Cardiac septum (tissue), 1 donor: Measurements from ENCODE around the gene ADH7. TPM values are rescaled to one million over a fixed set of nuclear protein-coding genes. Genes with fewer than 3 reads are reported as not detected.
"Not testable (repeated sequence)": the region's sequence is repeated elsewhere in the genome, so short reads cannot be mapped to it uniquely, and the experiment has no call there.

Experiments used
- DNase-seq: peaks from one replicate; pipeline ENCODE4 v3.0.0-alpha.2; 2020; ENCODE audit warnings: low spot score
- intact Hi-C: fragments of 100-400 bp; cut with DNase I; formaldehyde crosslinking; loops from one replicate; pipeline ENCODE4 v1.14.0; 2022
- total RNA-seq: library from RNA; stranded (reverse); fragmentation: NEBNext Ultra II Directional; extraction: Animal tissue kit (Norgen Biotek cat#: 25700); gene quantifications from one replicate; pipeline ENCODE4 v1.2.1, GENCODE V29; 2021
- donor health status: DM: no; HTN: no; CAD: no.

The ADH7 gene
- total RNA-seq, 1 donor from 2014 or later: not detected

DNA sequence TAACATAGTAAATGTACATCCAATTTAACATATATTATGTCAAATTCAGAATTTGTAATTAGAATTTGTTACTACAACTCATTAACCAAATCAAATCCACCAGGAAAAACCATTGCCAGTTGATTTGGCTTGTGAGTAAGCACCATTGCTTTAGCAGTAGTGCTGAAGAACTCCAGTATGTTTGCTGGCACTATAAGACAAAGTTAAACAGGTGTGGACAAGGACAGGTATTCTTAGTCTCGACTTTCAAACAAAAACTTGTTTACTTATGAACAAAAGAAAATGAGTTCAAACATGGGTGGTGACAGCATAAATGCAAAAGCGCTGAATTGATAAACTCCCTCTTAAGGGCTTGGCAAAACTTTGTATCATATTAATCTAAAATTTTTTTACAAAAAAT lies 1.3 kb upstream of the ADH7 start:
- intact Hi-C loops: no loop called here
- no peak for DNase-seq

DNA sequence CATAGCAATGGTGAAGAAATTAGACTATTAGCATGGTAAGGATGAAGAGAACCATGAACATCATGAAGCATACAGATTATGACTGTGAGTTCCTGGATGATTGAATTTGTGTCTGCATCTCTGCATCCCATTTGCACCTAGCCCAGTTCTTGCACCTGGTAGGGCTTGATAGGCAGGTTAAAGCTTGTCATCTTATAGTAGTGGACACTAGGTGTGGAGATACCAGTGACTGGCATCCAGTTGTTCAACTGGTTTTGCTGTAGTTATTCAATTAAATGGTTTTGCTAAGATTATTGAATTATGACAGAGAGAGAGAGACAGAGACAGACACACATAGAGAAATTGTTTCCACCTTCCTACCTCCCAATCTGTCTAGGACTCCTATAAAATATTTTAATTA lies 5.0 kb downstream of the ADH7 start:
- no peak for DNase-seq
- intact Hi-C loops: no loop called here

DNA sequence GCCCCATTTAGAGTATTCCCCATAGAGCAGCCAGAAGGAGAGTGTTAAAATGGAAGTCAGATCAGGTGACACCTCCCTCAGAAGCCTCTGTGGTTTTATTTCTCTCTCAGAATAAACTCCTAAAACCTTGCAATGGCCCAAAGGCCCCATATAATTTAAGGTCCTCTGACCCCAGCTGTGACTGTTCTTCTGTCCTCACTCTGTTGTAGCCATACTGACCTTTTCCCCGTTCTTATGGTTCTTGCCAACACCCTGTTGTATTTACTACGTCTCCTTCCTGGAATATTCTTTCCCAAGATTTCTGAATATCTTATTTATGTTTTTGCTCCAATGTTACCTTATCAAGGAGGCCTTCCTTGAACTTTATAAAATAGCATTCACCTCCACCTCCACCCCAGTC lies 18.0 kb downstream of the ADH7 start:
- DNase-seq: no peak
- intact Hi-C loops: no loop called here

DNA sequence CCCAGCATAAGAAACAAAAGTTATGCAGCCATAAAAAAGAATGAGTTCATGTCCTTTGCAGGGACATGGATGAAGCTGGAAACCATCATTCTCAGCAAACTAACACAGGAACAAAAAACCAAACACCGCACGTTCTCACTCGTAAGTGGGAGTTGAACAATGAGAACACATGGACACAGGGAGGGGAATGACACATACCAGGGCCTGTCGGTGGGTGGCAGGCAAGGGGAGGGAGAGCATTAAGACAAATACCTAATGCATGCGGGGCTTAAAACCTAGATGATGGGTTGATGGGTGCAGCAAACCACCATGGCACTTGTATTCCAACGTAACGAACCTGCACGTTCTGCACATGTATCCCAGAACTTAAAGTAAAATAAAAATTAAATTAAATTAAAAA lies 19.4 kb downstream of the ADH7 start:
- intact Hi-C loops, DNase-seq: not testable (repeated sequence)

DNA sequence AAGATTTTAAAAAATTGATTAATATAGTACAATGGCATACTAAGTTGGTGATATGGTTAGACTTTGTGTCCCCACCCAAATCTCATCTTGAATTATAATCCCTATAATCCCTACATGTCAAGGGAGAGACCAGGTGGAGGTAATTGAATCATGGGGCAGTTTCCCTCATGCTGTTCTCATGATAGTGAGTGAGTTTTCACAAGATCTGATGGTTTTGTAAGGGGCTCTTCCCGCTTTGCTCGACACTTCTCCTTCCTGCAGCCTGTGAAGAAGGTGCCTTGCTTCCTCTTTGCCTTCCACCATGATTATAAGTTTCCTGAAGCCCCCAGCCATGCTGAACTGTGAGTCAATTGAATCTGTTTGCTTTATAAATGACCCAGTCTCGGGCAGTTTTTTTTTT lies 20.2 kb downstream of the ADH7 start:
- intact Hi-C loops: not testable (repeated sequence)

DNA sequence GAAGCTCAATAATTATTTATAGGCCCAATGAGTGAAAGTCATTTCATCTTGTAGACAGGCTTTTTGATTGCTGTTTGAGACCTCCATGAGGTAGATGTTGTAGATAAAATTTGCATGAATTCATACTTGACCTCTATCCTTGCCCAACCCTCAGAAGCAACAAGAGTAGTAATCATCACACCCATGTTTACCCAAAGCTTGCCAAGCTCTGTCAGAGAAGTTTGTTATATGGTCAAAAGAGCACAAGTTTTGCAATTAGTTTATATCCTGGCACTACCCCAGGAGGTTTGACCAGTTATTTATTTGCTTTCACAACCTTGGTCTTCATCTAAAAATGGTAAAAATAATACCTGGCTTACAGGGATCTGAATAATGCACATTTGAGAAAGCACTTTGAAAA lies 20.7 kb downstream of the ADH7 start:
- intact Hi-C loops: no loop called here
- no peak for DNase-seq

More for the DNA sequence above, 20.2 kb downstream of the ADH7 start:
- not testable (repeated sequence) for DNase-seq

DNA sequence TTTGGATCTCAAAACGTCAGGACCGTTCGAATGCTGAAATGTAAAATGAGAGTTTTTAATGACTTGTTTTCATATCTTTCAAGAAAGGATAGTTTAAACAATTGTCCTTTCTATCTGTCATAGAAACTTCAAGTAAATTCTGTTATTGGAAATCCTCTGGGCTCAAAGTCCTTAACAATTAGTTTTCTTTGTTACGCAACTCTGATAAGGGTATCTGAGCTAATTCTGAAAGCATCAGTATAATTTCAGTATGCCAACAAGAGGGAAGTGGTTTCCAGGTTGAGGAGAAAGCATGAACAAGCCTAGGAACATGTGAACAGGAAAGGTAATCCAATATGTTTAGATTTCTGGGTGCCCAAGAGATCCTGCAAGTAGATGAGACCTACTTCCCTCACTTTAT lies 22.0 kb downstream of the ADH7 start:
- intact Hi-C loops: no loop called here
- no peak for DNase-seq

DNA sequence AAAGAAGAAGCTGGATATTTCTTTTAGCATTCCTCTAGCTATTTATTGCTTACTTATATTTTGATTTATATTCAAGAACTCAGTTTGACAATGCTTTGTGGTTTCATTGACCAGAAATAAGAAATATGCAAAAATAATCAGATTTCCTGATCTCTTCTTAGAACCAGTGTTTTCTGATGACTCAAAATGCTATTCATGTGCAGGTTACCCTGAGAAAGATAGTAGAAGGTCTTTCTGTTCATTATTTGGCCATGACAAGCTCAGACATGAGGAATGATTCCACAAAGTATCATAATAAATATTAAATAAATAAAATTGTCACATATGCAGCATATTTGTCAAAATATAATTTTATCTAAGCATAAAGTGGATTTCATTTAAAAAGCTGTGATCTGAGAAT lies 24.1 kb downstream of the ADH7 start:
- intact Hi-C loops: no loop called here
- no peak for DNase-seq

DNA sequence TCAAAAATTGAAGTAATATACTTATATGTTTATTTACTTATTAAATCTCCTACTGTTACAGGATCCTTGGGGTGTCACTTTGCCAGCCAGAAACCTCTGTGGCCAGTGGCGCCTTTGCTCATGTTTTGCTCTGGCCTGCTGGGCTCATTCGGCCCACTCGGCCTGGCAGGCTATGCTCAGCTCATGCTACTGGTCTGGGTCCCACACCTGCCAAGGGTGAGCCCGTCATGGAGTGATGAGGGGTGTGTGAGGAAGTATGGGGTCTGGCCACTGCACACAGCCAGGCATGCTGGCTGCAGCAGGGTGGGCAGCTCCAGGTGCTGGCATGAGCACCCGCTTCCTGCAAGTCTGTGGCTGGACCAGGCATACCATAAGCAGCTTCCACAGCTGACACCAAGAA lies 25.1 kb downstream of the ADH7 start:
- intact Hi-C loops: no loop called here
- DNase-seq: no peak

DNA sequence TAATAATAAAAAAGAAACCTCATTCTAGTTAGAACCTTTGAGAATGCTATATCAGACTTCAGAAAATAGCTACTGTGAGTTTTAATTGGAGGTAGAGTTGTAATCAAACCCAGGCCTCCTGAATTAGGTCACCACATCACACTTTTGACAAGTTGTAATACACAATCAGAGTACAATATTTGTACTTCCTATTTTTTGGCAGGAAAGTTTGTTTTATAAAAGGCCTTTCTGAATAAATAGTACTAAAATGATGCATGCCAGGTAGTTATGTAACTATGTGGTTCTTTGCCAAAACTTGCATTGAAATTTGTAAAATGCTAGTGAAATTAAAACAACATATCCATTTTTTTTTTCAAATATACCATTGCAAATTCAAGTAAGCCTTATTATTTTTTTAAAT lies 26.8 kb downstream of the ADH7 start:
- DNase-seq: no peak
- intact Hi-C loops: loop anchor here (5.0 to 10.0 kb wide), 3 partner anchors 414 to 941 kb away; partner anchors contain the start of gene METAP1

DNA sequence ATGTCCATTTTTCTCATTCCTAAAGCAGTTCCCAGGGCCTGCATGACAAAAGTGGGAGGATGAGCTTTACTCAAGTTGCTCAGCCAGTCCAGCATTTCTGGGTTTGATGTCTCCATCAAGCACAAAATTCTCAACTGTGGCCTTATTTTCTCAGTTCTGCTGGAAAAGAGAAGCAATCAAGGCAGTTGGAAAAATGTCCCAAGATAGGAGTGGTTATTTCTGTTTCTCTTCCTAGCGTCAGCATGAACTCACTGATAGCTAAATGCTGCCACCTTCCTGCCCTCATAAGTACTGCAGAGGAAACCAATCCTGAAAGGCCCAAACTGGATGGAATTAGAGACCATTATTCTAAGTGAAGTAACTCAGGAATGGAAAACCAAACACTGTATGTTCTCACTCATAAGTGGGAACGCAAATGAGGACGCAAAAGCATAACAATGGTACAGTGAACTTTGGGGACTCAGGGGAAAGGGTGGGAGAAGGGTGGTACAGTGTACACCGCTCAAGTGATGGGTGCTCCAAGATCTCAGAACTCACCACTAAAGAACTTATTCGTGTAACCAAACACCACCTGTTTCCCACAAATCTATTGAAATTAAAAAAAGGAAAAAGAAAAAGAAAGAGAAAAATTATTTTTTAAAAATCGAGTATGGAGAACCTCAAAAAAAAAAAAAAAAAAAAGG lies 29.6 kb downstream of the ADH7 start:
- DNase-seq: no peak
- intact Hi-C loops: loop anchor here (1.0 to 10.0 kb wide), 5 partner anchors 203 to 938 kb away; partner anchors contain the start of gene METAP1

DNA sequence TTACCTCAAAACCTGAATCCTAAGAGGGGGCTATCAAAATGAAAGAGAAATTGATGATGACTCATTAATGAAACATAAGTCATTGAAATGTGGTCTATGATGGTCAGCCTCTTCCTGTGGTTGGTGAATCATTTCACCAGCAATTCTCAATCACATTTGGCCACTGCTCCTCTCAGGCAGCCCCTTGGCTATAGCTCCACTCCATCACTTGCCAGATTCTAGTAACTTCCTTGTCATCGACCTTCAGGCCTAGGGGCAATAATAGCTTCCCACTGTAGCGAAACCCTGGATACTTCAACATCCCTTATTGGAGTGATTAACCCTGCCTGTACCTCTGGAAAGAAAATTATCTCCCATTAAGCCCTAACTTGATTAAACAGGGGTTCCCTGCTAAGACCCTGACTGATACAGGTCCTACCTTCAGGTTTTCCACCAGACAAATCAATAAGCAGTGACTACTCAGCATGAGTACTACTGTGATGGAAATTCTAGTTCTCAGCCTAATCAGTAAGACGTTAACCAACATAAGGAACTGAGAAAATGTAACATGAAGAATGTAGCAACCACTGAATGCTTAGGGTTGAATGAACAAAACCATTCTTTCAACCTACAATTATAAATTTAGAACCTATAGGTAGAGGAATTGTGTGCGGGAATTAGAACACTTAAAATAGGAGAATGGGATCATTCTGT lies 30.4 kb downstream of the ADH7 start:
- DNase-seq: no peak
- intact Hi-C loops: loop anchor here (1.0 to 10.0 kb wide), 5 partner anchors 202 to 937 kb away; partner anchors contain the start of gene METAP1

DNA sequence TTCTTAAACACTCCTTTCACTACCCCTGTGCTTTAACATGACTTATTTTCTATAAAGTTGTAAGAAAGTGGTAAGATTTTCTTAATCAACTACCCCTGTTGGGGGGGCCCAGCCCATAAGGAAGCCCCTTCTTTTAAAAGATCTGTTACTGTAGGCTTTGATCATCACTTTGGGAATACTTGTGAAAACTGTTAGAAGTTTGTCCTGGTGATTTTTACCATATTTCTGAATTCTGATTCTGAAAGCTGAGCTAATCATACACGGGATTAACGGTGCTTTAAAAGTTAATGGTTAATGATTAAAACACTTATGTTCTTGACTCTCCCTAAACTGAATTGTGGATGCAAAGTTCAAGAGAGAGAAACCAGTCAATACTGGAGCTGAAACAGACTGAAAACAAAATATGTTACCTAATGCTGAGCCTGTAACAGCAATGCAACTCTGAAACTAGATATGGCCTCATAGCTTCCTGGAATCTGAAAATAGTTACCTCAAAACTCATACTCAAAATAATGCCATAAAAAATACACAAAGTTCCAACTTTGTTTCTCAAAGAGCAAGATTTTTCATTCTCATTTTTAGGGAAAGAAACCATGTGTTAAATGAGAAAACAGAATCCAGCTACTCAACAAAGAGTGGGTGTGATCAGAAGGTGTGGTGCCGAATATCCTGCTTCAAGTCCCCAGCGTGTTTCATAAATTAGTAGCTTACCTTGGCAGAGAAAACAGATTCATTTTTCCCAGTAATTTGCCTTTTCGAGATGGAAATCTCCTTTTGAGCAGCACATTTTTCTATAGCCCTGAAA lies 31.6 kb downstream of the ADH7 start:
- no peak for DNase-seq
- intact Hi-C loops: loop anchor here (2.0 to 10.0 kb wide), 3 partner anchors 201 to 459 kb away; partner anchors contain the start of gene METAP1

DNA sequence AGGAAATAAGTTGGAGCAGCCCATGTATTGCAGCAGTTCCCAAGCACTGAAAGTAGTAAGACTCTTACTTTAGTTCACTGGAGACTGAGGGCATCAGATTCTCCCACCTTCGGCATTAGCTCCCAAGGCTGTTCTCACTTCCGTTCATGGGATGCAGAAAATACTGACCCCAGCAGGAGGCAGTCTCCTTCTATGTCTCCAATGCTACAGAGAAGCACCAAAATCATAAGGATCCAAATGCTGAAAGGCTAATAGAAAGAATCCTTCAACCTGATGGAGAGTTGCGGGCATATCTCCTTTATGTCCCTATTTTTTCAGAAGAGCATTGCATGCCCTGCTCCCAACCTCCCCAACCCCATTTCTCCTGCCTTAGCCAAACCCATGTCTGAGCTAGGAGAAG lies 32.4 kb downstream of the ADH7 start:
- intact Hi-C loops: loop anchor here (10.0 kb wide), 2 partner anchors 408 to 458 kb away; partner anchors contain the start of gene METAP1
- DNase-seq: no peak

DNA sequence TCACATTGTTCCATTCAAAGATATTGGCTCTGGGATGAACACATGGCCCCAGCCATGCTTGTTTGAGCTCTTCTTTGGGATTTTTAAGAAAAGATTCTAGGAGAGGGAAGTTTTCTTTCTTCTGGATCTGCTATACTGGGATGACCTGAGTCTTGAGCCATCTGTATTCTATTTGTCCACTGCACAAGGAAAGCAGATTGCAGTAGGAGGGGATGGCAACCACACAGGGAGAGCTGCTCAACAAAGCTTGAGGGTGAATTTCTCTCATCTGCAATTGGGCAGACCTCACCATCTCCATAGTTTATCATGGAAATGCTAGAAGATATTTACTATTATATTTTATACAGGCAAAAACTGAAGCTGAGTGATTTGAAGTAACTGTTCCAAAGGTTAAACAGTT lies 34.3 kb downstream of the ADH7 start:
- no peak for DNase-seq
- intact Hi-C loops: loop anchor here (10.0 kb wide), 2 partner anchors 406 to 456 kb away; partner anchors contain the start of gene METAP1

DNA sequence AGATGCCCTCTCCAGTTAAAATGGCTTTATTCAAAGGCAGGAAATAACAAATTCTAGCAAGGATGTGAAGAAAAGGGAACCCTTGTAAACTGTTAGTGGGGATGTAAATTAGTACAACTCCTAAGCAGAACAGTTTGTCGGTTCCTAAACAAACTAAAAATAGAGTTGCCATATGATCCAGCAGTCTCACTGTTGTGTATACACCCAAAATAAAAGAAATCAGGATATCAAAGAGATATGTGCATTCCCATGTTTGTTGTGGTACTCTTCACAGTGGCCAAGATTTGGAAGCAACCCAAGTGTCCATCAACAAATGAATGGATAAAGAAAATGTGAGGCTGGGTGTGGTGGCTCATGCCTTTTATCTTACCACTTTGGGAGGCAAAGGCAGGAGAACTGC lies 36.1 kb downstream of the ADH7 start:
- intact Hi-C loops: no loop called here
- DNase-seq: no peak

DNA sequence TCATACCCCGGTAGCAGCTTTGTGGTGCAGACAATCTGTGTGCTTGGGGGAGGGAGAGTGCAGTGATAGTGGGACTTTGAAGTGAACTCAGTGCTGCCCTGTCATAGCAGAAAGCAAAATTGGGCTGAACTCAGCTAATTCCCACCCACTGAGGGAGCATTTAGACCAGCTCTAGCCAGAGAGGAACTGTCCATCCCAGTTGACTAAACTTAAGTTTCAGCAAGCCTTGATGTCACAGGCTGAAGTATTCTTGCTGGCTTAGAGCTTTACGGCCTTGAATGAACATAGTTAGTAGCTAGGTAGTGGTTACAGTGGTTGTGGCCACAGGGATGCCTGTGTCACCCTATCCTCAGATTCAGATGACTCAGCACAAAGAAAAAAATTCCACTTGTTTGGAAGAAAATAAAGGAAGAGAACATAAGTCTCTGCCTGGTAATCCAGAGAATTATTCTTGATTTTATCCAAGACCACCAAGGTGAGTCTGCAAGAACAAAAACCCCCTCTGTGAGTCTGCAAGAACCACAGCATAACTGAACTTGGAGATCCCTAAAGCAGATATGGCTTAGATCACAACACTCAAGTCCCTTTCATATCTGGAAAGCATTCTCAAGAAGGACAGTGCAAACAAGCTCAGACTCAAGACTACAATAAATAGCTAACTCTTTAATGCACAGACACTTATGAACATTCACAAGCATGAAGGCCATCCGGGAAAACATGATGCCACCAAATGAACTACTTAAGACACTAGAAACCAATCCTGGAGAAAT lies 39.4 kb downstream of the ADH7 start:
- intact Hi-C loops: no loop called here
- no peak for DNase-seq

DNA sequence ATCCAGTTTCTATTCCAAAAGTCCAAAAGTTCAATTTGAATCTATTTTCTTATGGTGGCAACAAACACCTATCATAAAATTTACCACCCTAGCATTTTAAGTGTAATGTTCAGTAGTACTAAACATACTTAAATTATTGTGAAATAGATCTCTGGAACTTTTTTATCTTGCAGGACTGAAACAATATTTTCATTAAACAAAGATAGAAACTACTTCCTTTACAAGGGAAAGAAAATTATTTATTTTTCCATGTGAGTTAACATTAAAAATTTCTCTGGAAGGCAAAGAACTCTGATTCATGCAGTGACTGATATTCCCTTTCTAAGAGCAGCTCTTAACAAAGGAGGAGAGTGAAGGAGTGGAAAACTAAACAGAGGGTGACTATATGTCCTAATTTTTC lies 40.2 kb downstream of the ADH7 start:
- no peak for DNase-seq
- intact Hi-C loops: no loop called here

DNA sequence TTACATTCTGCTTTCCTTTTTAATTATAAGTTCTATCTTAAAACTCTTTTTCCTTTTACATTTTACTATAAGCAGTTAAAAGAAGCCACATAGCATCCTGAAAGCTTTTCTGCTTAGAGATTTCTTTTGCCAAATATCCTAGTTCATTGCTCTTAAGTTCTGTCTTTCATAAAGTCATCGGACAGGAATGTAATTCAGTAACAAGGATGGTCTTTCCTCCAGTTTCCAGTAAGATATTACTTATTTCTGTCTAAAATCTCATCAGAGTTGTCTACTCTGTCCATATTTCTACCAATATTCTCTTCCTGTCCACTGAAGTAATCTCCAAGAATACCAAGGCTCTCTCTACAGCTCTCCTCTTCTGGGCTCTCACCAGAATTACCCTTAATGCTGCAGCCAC lies 45.1 kb downstream of the ADH7 start:
- intact Hi-C loops: no loop called here

More for the DNA sequence above, 45.1 kb downstream of the ADH7 start:
- DNase-seq: no peak
